GM12891 (cell line): ENCODE results near the gene AP1B1.

Experiments
- PAX5 ChIP-seq: IDR thresholded peaks from 2 replicates; pipeline ENCODE4 v1.6.1; 2011; ENCODE audit warnings: low read length, moderate library complexity, mild to moderate bottlenecking; ENCODE audit not compliant: insufficient read depth, severe bottlenecking
- POLR2A ChIP-seq: IDR thresholded peaks from 2 replicates; pipeline ENCODE4 v1.6.1; 2011; ENCODE audit warnings: low read depth, low read length, control low read depth
- POLR2AphosphoS5 ChIP-seq: IDR thresholded peaks from 2 replicates; pipeline ENCODE4 v1.6.1; 2011; ENCODE audit warnings: low read depth, low read length, control low read depth
- POU2F2 ChIP-seq: IDR thresholded peaks from 2 replicates; pipeline ENCODE4 v1.6.1; 2011; ENCODE audit warnings: low read depth, mild to moderate bottlenecking, control low read depth, low read length, moderate library complexity
- SPI1 ChIP-seq: IDR thresholded peaks from 2 replicates; pipeline ENCODE4 v1.6.1; 2011; ENCODE audit warnings: low read depth, low read length, control low read depth
- TAF1 ChIP-seq: IDR thresholded peaks from 2 replicates; pipeline ENCODE4 v1.6.1; 2011; ENCODE audit warnings: low read depth, low read length, control low read depth

DNA sequence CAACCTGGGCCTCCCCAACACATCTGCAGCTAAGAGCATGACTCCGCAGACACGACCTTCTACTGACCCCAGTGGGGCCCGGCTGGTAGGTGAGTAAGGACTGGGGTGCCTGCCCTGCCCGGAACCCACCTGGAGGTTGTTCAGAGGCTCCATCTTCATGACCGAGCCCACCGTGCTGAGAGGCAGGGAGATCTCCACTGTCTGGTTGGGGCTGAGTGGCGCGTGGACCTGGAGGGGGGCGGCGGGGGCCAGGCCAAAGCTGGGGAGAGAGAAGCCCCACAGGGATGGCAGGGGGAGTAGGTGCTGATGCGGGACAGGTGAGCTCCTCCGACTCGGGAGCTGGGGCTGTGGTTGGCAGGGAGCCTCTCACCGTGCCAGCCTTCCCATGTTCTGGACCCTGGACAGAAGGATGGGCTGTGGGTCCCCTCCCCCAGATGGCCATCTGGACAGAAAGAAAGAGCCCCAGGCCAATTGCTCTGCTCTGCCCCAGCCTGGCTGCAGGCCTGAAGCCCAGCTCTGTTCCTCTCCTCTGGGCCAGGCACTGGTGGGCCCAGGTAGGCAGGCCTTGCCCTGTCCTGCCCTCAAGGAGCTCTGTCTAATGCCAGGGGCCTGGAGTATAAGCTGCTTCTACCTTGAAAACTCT is 56.6 kb downstream of the AP1B1 start:
- TF ChIP-seq POLR2A (no peak), SPI1 (no peak), TAF1 (no peak), POU2F2 (no peak), POLR2AphosphoS5 (no peak), PAX5 (no peak)
